Esophagus muscularis mucosa (tissue), 3 donors: Measurements from ENCODE around the gene MCF2L2.

Experiments used
- CTCF ChIP-seq, 3 experiments: fragments of 200-600 bp in 2 of 3; fragments of 450-650 bp in 1 of 3; sonication (generic) in 2 of 3; IDR thresholded peaks; one replicate each; pipeline ENCODE4 v1.5.1; 2017 to 2019; ENCODE audit warnings: antibody characterized with exemption in 3 of 3, mild to moderate bottlenecking in 2 of 3, moderate library complexity in 1 of 3
- POLR2A ChIP-seq: fragments of 450-650 bp; IDR thresholded peaks from one replicate; pipeline ENCODE4 v1.6.1; 2017; ENCODE audit warnings: antibody characterized with exemption, moderate library complexity, mild to moderate bottlenecking, low read depth
- POLR2AphosphoS5 ChIP-seq, 2 donors: sonication (generic); formaldehyde crosslinking; IDR thresholded peaks; one replicate each; pipeline ENCODE4 v1.6.1; 2017; ENCODE audit warnings: antibody characterized with exemption in 2 of 2

GRCh38 chr3:183220828-183221227 lies 207.6 kb downstream of the MCF2L2 start:
- TF ChIP-seq CTCF (IDR thresholded peaks at IDR 0.05), result no peak
- no peak for TF ChIP-seq POLR2A
- no peak for TF ChIP-seq POLR2AphosphoS5 (IDR thresholded peaks at IDR 0.05)
